ENCODE results near the gene SUPT5H. TPM values are rescaled to one million over a fixed set of nuclear protein-coding genes. Genes with fewer than 3 reads are reported as not detected.

SUPT5H gene
- total and polyA plus RNA-seq, 9 donors = 51.4 to 163 (median 101) TPM

GRCh38 chr19:39411832-39412099, 33.6 kb upstream of the SUPT5H start:
- intact Hi-C loops (cut with DNase I) = loop anchor here in 2 of 4 donors (2.0 kb wide), 2 partner anchors 15 to 33 kb away; partner anchors contain the start of gene SUPT5H (in 1 of the 2)
- Histone ChIP-seq H3K36me3 (no peaks in the 10 kb centered on the region), H3K9me3 (no peaks in the 10 kb centered on the region), H3K27me3 (no peaks in the 10 kb centered on the region), H3K4me1 (ENCODE audit: insufficient read depth) (peaks cover 24% of the 10 kb centered on the region), H3K27ac (peak overlapping the region; percentile 87 to 98), H3K4me3 (no peak overlapping the region)
- peak; percentile 82 to 92 (median 88) for DNase-seq
- TF ChIP-seq POLR2A (IDR thresholded peaks at IDR 0.05) (no peak), CTCF (IDR thresholded peaks at IDR 0.05) (peak; percentile 39 to 94 (median 92)), EP300 (IDR thresholded peaks at IDR 0.05) (no peak)
- 0 to 2% (median 1%) methylated on average over 7 of the region's 7 CpGs for WGBS, 3 donors

GRCh38 chr19:39412100-39412866, 33.1 kb upstream of the SUPT5H start, which contains the start of gene PLEKHG2:
TSS of gene PLEKHG2 (plus strand) at chr19:39412669. CDS start at chr19:39414087, 1,418 bp downstream.
- intact Hi-C loops (cut with DNase I) = loop anchor here in 2 of 4 donors (2.0 kb wide), 2 partner anchors 15 to 33 kb away; partner anchors contain the start of gene SUPT5H (in 1 of the 2)

GRCh38 chr19:39412867-39413271, 32.5 kb upstream of the SUPT5H start:
- no peaks in the 10 kb centered on the region for H3K36me3 ChIP-seq
- H3K9me3 ChIP-seq = no peaks in the 10 kb centered on the region
- peaks cover 24% of the 10 kb centered on the region for H3K4me1 ChIP-seq (ENCODE audit: insufficient read depth)
- H3K27me3 ChIP-seq = no peaks in the 10 kb centered on the region
- H3K4me3 ChIP-seq = peak overlapping the region; percentile 68
- 0 to 1% (median 0%) methylated on average over 24 of the region's 24 CpGs for whole genome bisulfite sequencing, 3 donors
- TF ChIP-seq POLR2A (IDR thresholded peaks at IDR 0.05) (no peak), EP300 (IDR thresholded peaks at IDR 0.05) (no peak), CTCF (IDR thresholded peaks at IDR 0.05) (no peak)
- DNase-seq = no peak
- peak overlapping the region; percentile 68 to 90 for H3K27ac ChIP-seq
- intact Hi-C loops (cut with DNase I) = loop anchor here in 2 of 4 donors (2.0 kb wide), 2 partner anchors 16 to 32 kb away; partner anchors contain the start of gene SUPT5H (in 1 of the 2)

More at GRCh38 chr19:39412100-39412866, 33.1 kb upstream of the SUPT5H start, which contains the start of gene PLEKHG2:
- H3K36me3 ChIP-seq = no peaks in the 10 kb centered on the region
- peak within 1 kb of the TSS; percentile 87 to 98 for H3K27ac ChIP-seq
- no peaks in the 10 kb centered on the region for H3K9me3 ChIP-seq
- TF ChIP-seq POLR2A (IDR thresholded peaks at IDR 0.05) (peak; percentile 57), CTCF (IDR thresholded peaks at IDR 0.05) (peak; percentile 91 to 93 (median 92)), EP300 (IDR thresholded peaks at IDR 0.05) (peak; percentile 86)
- WGBS, 3 donors = 0% methylated on average over 30 to 60 of the region's 60 CpGs
- DNase-seq = peak; percentile 96 to 98 (median 98)
- H3K4me3 ChIP-seq = peak within 1 kb of the TSS; percentile 97
- H3K4me1 ChIP-seq (ENCODE audit: insufficient read depth) = peaks cover 24% of the 10 kb centered on the region
- no peaks in the 10 kb centered on the region for H3K27me3 ChIP-seq

GRCh38 chr19:39413272-39413910, 32.0 kb upstream of the SUPT5H start:
- H3K4me1 ChIP-seq (ENCODE audit: insufficient read depth) = peaks cover 24% of the 10 kb centered on the region
- H3K9me3 ChIP-seq = no peaks in the 10 kb centered on the region
- peak overlapping the region; percentile 68 for H3K4me3 ChIP-seq
- TF ChIP-seq CTCF (IDR thresholded peaks at IDR 0.05) = no peak
- TF ChIP-seq POLR2A (IDR thresholded peaks at IDR 0.05) = peak; percentile 4
- no peak for TF ChIP-seq EP300 (IDR thresholded peaks at IDR 0.05)
- peak; percentile 83 to 88 (median 85) for DNase-seq
- no peaks in the 10 kb centered on the region for H3K27me3 ChIP-seq
- H3K36me3 ChIP-seq = no peaks in the 10 kb centered on the region
- intact Hi-C loops (cut with DNase I) = loop anchor here in 2 of 4 donors (2.0 kb wide), 2 partner anchors 17 to 31 kb away; partner anchors contain the start of gene SUPT5H (in 1 of the 2)
- H3K27ac ChIP-seq = peak overlapping the region; percentile 68 to 90
- 0 to 1% (median 1%) methylated on average over 27 to 54 of the region's 54 CpGs for WGBS, 3 donors

Data from ovary (tissue), 9 donors.